ENCODE measurements around the gene SELENON.

SELENON gene

GRCh38 chr1:25804964-25805862 is 5.2 kb downstream of the SELENON start:
- intact Hi-C loops (cut with DNase I) = no loop called here
- peak in 6 of 42 donors; percentile 9 to 59 (median 43) for DNase-seq

- peak in 41 of 42 donors; percentile 50 to 89 (median 75) for DNase-seq
- intact Hi-C loops (cut with DNase I) = no loop called here
These were observed 5.9 kb downstream of the SELENON start for GRCh38 chr1:25805863-25806225.

- intact Hi-C loops (cut with DNase I) = no loop called here
- DNase-seq = peak in 7 of 42 donors; percentile 31 to 79 (median 63)
These were observed 6.4 kb downstream of the SELENON start for GRCh38 chr1:25806418-25806817.

- peak in 24 of 42 donors; percentile 19 to 83 (median 51) for DNase-seq
- intact Hi-C loops (cut with DNase I) = no loop called here
These were observed 7.7 kb downstream of the SELENON start for GRCh38 chr1:25807480-25808390.

- intact Hi-C loops (cut with DNase I) = no loop called here
- DNase-seq = peak in 1 of 42 donors; percentile 9
These were observed 8.7 kb downstream of the SELENON start for GRCh38 chr1:25808481-25809244.

- DNase-seq = no peak
- intact Hi-C loops (cut with DNase I) = no loop called here
These were observed 9.4 kb downstream of the SELENON start for GRCh38 chr1:25809283-25809926.

GRCh38 chr1:25809929-25810328 is 9.9 kb downstream of the SELENON start:
- no peak for DNase-seq
- intact Hi-C loops (cut with DNase I) = loop anchor here (10.0 kb wide), 2 partner anchors 285 to 565 kb away; partner anchors contain the start of gene RSRP1

GRCh38 chr1:25810341-25811299 is 10.6 kb downstream of the SELENON start:
- intact Hi-C loops (cut with DNase I) = loop anchor here (10.0 kb wide), 2 partner anchors 286 to 566 kb away; partner anchors contain the start of gene RSRP1
- DNase-seq = peak; percentile 67 to 93 (median 83)

- intact Hi-C loops (cut with DNase I) = loop anchor here (10.0 kb wide), 2 partner anchors 287 to 567 kb away; partner anchors contain the start of gene RSRP1
- peak in 1 of 42 donors; percentile 16 for DNase-seq
These were observed 11.5 kb downstream of the SELENON start for GRCh38 chr1:25811384-25812082.

- intact Hi-C loops (cut with DNase I) = loop anchor here (10.0 kb wide), 2 partner anchors 288 to 568 kb away; partner anchors contain the start of gene RSRP1
- DNase-seq = no peak
These were observed 13.2 kb downstream of the SELENON start for GRCh38 chr1:25813071-25813733.

- DNase-seq = no peak
These were observed 13.9 kb downstream of the SELENON start for GRCh38 chr1:25813734-25814471.

GRCh38 chr1:25814549-25815087 is 14.6 kb downstream of the SELENON start:
- DNase-seq = peak in 1 of 42 donors; percentile 2
- intact Hi-C loops (cut with DNase I) = loop anchor here (10.0 kb wide), 2 partner anchors 290 to 570 kb away; partner anchors contain the start of gene RSRP1

More at GRCh38 chr1:25813734-25814471, 13.9 kb downstream of the SELENON start:
- intact Hi-C loops (cut with DNase I) = loop anchor here (10.0 kb wide), 2 partner anchors 289 to 569 kb away; partner anchors contain the start of gene RSRP1

- DNase-seq = no peak
- intact Hi-C loops (cut with DNase I) = loop anchor here (10.0 kb wide), 2 partner anchors 291 to 571 kb away; partner anchors contain the start of gene RSRP1
These were observed 15.5 kb downstream of the SELENON start for GRCh38 chr1:25815208-25816111.

Data from head of caudate nucleus (tissue), 42 donors.